Activated B cell treated with CpG ODN at 0.5 μM for 24 hours (primary cell): ENCODE results near the gene FAM50A. TPM values are rescaled to one million over a fixed set of nuclear protein-coding genes. Genes with fewer than 3 reads are reported as not detected.
"Not testable (repeated sequence)": the region's sequence is repeated elsewhere in the genome, so short reads cannot be mapped to it uniquely, and the experiment has no call there.

Source experiments
- ATAC-seq: fragments of 200-7000 bp; cut with Tn5 transposase; one replicate; pipeline ENCODE4 v1.10.0; 2021; ENCODE audit warnings: low read depth, mild to moderate bottlenecking, moderate library complexity
- CTCF ChIA-PET: fragments of 350-600 bp; sonication (Branson Sonifier 250); formaldehyde crosslinking; loops from one replicate; lab custom pipeline; 2021; ENCODE audit warnings: antibody characterized with exemption; lab: Charles Lee
- POLR2A ChIA-PET: fragments of 350-600 bp; sonication (Branson Sonifier 250); formaldehyde crosslinking; loops from one replicate; lab custom pipeline; 2021; ENCODE audit warnings: antibody characterized with exemption; lab: Charles Lee
- DNase-seq: peaks from one replicate; pipeline ENCODE4 v3.0.0; 2022
- H3K27ac Mint-ChIP-seq: one replicate; pipeline ENCODE4 v1.8.0; 2020; ENCODE audit warnings: mixed read lengths
- H3K27me3 Mint-ChIP-seq: one replicate; pipeline ENCODE4 v1.8.0; 2021; ENCODE audit warnings: mixed read lengths
- H3K36me3 Mint-ChIP-seq: one replicate; pipeline ENCODE4 v1.8.0; 2021; ENCODE audit warnings: low read depth, mixed read lengths
- H3K4me1 Mint-ChIP-seq: one replicate; pipeline ENCODE4 v1.8.0; 2021; ENCODE audit warnings: mixed read lengths
- H3K4me3 Mint-ChIP-seq: one replicate; pipeline ENCODE4 v1.8.0; 2020; ENCODE audit warnings: mild to moderate bottlenecking, mixed read lengths
- H3K9me3 Mint-ChIP-seq: one replicate; pipeline ENCODE4 v1.8.0; 2020; ENCODE audit warnings: mixed read lengths
- intact Hi-C: fragments of 100-400 bp; cut with micrococcal nuclease; formaldehyde crosslinking; loops from one replicate; pipeline ENCODE4 v1.15.1; 2024
- total RNA-seq: library from RNA; stranded (reverse); gene quantifications from 2 replicates; pipeline ENCODE4 v1.2.3, GENCODE V29; 2022
- TF ChIP-seq, protein P1 (sequence below): fragments of 200-600 bp; IDR thresholded peaks from one replicate; pipeline ENCODE4 v1.8.0; 2022; ENCODE audit warnings: antibody characterized with exemption, mild to moderate bottlenecking

Gene FAM50A
- total RNA-seq, 1 donor from 2014 or later, result 52.5 TPM

DNA sequence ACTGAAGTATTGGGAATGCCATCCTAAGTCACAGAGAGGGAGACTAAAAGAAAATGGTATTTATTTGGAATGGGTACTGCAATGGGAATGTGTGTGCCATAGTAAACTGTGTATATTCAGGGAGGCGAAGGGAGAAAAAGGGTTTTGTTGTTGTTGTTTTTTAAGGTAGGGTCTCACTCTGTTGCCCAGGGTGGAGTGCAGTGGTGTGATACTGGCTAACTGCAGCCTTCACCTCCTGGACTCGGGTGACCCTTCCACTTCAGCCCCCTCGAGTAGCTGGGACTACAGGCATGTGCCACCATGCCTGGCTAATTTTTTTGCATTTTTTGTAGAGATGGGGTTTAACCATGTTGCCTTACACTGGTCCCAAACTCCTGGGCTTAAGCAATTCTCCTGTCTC lies 50.8 kb downstream of the FAM50A start:
- peaks cover 13% of the 10 kb centered on the region for H3K4me1 Mint-ChIP-seq
- no peaks in the 10 kb centered on the region for H3K36me3 Mint-ChIP-seq
- ATAC-seq (no peak), DNase-seq (no peak)
- TF ChIP-seq, protein P1, sequence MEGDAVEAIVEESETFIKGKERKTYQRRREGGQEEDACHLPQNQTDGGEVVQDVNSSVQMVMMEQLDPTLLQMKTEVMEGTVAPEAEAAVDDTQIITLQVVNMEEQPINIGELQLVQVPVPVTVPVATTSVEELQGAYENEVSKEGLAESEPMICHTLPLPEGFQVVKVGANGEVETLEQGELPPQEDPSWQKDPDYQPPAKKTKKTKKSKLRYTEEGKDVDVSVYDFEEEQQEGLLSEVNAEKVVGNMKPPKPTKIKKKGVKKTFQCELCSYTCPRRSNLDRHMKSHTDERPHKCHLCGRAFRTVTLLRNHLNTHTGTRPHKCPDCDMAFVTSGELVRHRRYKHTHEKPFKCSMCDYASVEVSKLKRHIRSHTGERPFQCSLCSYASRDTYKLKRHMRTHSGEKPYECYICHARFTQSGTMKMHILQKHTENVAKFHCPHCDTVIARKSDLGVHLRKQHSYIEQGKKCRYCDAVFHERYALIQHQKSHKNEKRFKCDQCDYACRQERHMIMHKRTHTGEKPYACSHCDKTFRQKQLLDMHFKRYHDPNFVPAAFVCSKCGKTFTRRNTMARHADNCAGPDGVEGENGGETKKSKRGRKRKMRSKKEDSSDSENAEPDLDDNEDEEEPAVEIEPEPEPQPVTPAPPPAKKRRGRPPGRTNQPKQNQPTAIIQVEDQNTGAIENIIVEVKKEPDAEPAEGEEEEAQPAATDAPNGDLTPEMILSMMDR, result no peak
- H3K27ac Mint-ChIP-seq, result no peak overlapping the region
- no peaks in the 10 kb centered on the region for H3K27me3 Mint-ChIP-seq
- intact Hi-C loops, result loop anchor here (5.0 kb wide), 2 partner anchors 37 to 97 kb away; partner anchors contain the start of genes PLXNA3 and RPL10
- POLR2A ChIA-PET, result no interaction called here
- no peaks in the 10 kb centered on the region for H3K9me3 Mint-ChIP-seq
- no peak overlapping the region for H3K4me3 Mint-ChIP-seq
- CTCF ChIA-PET, result no interaction called here

DNA sequence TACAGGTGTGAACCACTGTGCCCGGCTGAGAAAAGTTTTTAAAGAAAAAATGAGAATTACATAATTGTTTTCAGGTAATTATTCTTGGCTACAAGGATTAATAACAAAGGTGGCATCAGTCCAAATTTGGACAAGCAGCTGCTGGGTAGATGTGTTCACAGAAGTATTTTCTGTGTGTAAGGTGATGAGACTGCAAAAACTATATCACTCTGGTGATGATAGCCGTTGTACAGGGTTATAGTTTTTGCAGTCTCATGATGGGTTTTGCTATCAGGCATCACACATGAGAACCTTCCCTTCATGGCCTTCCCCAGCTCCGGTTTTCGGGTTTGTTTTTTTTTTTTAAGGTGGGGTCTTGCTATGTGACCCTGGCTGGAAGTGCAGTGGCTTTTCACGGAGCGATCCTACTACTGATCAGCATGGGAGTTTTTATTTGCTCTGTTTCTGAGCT lies 51.6 kb downstream of the FAM50A start:
- Mint-ChIP-seq H3K4me3 (no peak overlapping the region), H3K4me1 (peaks cover 12% of the 10 kb centered on the region), H3K36me3 (no peaks in the 10 kb centered on the region), H3K27ac (no peak overlapping the region), H3K27me3 (no peaks in the 10 kb centered on the region), H3K9me3 (no peaks in the 10 kb centered on the region)
- ChIA-PET POLR2A (interaction anchor here (0.6 to 0.8 kb wide), 3 partner anchors 12 to 98 kb away, joined by 3 to 4 read pairs (median 3); partner anchors contain the start of gene RPL10), CTCF (no interaction called here)
- ATAC-seq, result no peak
- TF ChIP-seq, protein P1, result no peak
- intact Hi-C loops, result no loop called here
- DNase-seq, result no peak

DNA sequence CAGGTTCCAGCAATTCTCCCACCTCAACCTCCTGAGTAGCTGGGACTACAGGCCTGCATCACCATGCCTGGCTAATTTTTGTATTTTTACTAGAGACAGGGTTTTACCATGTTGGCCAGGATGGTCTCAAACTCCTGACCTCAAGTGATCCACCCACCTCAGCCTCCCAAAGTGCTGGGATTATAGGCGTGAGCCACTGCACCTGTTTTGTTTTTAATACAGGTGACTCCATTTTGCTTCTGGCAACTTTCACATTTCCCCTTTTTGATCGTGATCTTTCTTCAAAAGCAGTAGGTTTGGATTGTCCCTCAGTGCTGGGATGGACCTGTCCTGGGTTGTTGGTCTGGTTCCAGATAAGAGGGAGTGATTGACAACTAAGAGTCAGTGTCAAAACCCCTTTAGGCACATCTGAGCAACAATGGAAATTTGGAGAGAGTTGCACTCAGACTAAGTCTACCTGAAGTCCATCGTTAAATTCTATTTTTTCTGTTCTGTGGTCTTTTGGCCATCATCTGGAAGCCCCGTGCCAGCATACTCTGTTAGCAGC lies 52.7 kb downstream of the FAM50A start:
- H3K27me3 Mint-ChIP-seq, CTCF ChIA-PET, H3K9me3 Mint-ChIP-seq, ATAC-seq, H3K27ac Mint-ChIP-seq, H3K36me3 Mint-ChIP-seq, intact Hi-C loops, H3K4me3 Mint-ChIP-seq, DNase-seq: not testable (repeated sequence)
- H3K4me1 Mint-ChIP-seq, result peaks cover 12% of the 10 kb centered on the region
- POLR2A ChIA-PET, result interaction anchor here (0.6 to 1.6 kb wide), 2 partner anchors 20 to 99 kb away, joined by 3 to 4 read pairs; no protein-coding TSS in a partner anchor

Other genes starting within 250 kb of the FAM50A start
- not detected in 2 replicates for gene OPN1MW2, start 224.4 kb upstream of the FAM50A start, total RNA-seq
- not detected in 2 replicates for gene OPN1MW3, start 186.6 kb upstream of the FAM50A start, total RNA-seq
- not detected in 2 replicates for gene TEX28, start 149.0 kb upstream of the FAM50A start, total RNA-seq
- gene TKTL1, start 148.3 kb upstream of the FAM50A start, total RNA-seq, result not detected in 2 replicates
- gene FLNA, start 69.5 kb upstream of the FAM50A start, total RNA-seq, result 605 and 679 TPM in 2 replicates
- 68.4 and 70.2 TPM in 2 replicates for gene EMD, start 64.8 kb upstream of the FAM50A start, total RNA-seq
- 5,113 and 5,534 TPM in 2 replicates for gene RPL10, start 45.8 kb upstream of the FAM50A start, total RNA-seq
- 15.3 and 15.8 TPM in 2 replicates for gene DNASE1L1, start 34.9 kb upstream of the FAM50A start, total RNA-seq
- 50.5 and 66.1 TPM in 2 replicates for gene TAFAZZIN, start 32.6 kb upstream of the FAM50A start, total RNA-seq
- gene ATP6AP1, start 15.5 kb upstream of the FAM50A start, total RNA-seq, result 36.6 and 38.8 TPM in 2 replicates
- gene GDI1, start 7.0 kb upstream of the FAM50A start, total RNA-seq, result 112 and 127 TPM in 2 replicates
- gene PLXNA3, start 14.1 kb downstream of the FAM50A start, total RNA-seq, result 58.9 and 69.5 TPM in 2 replicates
- 16.6 and 18.9 TPM in 2 replicates for gene LAGE3, start 35.1 kb downstream of the FAM50A start, total RNA-seq
- 20.4 and 20.9 TPM in 2 replicates for gene UBL4A, start 42.5 kb downstream of the FAM50A start, total RNA-seq
- gene SLC10A3, start 46.5 kb downstream of the FAM50A start, total RNA-seq, result 13.4 and 17.1 TPM in 2 replicates
- gene FAM3A, start 72.1 kb downstream of the FAM50A start, total RNA-seq, result 30.0 and 36.1 TPM in 2 replicates
- gene G6PD, start 102.7 kb downstream of the FAM50A start, total RNA-seq, result 77.1 and 84.6 TPM in 2 replicates
- gene IKBKG, start 103.5 kb downstream of the FAM50A start, total RNA-seq, result 52.9 and 61.1 TPM in 2 replicates
- not detected in 2 replicates for gene CTAG1A, start 141.0 kb downstream of the FAM50A start, total RNA-seq
- gene CTAG1B, start 175.1 kb downstream of the FAM50A start, total RNA-seq, result not detected in 2 replicates
- gene CTAG2, start 209.4 kb downstream of the FAM50A start, total RNA-seq, result not detected in 2 replicates